ENCODE results near the gene ATM.
A peak's percentile ranks its signal among the peaks of the same experiment; 100 is the strongest.

Gene ATM, protein sequence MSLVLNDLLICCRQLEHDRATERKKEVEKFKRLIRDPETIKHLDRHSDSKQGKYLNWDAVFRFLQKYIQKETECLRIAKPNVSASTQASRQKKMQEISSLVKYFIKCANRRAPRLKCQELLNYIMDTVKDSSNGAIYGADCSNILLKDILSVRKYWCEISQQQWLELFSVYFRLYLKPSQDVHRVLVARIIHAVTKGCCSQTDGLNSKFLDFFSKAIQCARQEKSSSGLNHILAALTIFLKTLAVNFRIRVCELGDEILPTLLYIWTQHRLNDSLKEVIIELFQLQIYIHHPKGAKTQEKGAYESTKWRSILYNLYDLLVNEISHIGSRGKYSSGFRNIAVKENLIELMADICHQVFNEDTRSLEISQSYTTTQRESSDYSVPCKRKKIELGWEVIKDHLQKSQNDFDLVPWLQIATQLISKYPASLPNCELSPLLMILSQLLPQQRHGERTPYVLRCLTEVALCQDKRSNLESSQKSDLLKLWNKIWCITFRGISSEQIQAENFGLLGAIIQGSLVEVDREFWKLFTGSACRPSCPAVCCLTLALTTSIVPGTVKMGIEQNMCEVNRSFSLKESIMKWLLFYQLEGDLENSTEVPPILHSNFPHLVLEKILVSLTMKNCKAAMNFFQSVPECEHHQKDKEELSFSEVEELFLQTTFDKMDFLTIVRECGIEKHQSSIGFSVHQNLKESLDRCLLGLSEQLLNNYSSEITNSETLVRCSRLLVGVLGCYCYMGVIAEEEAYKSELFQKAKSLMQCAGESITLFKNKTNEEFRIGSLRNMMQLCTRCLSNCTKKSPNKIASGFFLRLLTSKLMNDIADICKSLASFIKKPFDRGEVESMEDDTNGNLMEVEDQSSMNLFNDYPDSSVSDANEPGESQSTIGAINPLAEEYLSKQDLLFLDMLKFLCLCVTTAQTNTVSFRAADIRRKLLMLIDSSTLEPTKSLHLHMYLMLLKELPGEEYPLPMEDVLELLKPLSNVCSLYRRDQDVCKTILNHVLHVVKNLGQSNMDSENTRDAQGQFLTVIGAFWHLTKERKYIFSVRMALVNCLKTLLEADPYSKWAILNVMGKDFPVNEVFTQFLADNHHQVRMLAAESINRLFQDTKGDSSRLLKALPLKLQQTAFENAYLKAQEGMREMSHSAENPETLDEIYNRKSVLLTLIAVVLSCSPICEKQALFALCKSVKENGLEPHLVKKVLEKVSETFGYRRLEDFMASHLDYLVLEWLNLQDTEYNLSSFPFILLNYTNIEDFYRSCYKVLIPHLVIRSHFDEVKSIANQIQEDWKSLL (N-terminal part only)

DNA sequence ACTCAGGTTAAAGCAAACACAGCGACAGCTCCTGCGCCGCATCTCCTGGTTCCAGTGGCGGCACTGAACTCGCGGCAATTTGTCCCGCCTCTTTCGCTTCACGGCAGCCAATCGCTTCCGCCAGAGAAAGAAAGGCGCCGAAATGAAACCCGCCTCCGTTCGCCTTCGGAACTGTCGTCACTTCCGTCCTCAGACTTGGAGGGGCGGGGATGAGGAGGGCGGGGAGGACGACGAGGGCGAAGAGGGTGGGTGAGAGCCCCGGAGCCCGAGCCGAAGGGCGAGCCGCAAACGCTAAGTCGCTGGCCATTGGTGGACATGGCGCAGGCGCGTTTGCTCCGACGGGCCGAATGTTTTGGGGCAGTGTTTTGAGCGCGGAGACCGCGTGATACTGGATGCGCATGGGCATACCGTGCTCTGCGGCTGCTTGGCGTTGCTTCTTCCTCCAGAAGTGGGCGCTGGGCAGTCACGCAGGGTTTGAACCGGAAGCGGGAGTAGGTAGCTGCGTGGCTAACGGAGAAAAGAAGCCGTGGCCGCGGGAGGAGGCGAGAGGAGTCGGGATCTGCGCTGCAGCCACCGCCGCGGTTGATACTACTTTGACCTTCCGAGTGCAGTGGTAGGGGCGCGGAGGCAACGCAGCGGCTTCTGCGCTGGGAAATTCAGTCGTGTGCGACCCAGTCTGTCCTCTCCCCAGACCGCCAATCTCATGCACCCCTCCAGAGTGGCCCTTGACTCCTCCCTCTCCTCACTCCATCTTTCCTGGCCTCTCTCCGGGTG is at the start of gene ATM, which contains the start of gene NPAT:
Gene ATM, plus strand, starts transcription at position 494 of the 774 bp plus-strand sequence. CDS start 4,558 bp downstream, outside the sequence.
Gene NPAT, minus strand, starts transcription at position 65 of the 774 bp plus-strand sequence. CDS start 102 bp downstream, outside the sequence.
- peak; percentile 100 for DNase-seq (ENCODE audit: low read depth, low spot score)

DNA sequence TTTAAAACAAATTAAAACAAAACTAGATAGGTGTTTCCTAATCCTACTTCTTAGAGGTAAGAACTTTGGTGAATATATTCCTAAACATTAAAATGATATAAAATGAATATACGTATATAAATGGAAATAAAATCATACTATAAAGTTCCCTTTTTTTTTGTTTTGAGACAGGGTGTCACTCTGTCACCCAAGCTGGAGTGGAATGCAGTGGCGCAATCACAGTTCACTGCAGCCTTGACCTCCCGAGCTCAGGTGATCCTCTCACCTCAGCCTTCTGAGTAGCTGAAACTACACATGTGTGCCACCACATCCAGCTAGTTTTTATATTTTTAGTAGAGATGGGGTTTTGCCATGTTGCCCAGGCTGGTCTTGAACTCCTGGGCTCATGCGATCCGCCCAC is 45.3 kb upstream of the ATM start:
- DNase-seq (ENCODE audit: low read depth, low spot score) = no peak

DNA sequence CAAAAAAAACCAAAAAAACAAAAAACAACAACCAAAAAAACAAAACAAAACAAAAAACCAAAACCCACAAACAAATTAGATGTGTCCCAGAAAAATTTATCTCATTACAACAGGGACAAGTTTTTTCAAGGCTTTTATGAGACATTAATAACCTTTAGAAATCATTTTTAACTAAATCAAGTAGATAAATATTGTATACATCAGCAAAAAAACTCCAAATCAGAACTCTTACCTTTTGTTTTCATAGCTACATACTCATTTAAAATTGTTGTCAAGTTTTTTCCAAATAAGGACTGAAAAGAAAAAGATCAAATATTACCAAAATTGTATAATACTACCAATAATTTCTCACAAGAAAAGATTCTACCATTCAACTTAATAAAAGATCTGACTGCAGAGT is 29.1 kb upstream of the ATM start:
- no peak for DNase-seq (ENCODE audit: low read depth, low spot score)

DNA sequence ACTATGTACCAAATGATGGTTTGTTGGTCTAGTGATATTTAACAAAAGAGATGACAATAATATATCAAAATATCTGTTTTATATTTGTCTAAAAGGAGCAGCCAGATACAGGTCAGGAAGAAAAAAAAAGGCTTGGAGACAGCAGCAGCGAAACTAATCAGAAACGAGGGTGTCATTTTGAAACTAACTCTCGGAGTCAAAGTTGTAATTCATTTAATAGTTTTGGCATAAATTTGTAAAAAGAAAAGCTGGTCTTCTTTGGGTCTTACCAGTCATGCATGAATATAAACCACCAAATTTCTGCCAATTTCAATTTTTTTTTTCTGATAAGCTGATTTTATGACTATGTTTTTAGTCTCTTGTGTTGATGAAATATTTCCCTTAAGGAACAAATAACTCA is 26.0 kb upstream of the ATM start:
- DNase-seq (ENCODE audit: low read depth, low spot score) = no peak

DNA sequence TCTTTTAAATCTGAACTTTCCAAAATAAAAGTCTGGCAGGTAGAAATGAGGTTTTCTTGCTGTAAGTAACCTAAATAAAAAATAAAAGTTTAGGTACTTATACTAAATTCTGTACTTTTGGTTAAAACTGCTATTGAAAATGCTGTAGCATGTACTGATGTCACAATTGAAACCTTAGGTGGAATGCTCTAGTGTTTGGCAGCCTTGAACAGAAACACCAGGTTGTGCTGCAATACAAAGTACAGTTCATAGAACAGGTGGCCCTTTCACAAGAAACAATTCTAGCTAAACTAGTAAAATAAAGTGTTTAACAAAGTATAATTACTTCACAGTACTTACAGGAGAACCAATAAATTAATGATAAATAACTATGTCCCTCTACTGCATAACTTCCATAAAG is 25.5 kb upstream of the ATM start:
- no peak for DNase-seq (ENCODE audit: low read depth, low spot score)

DNA sequence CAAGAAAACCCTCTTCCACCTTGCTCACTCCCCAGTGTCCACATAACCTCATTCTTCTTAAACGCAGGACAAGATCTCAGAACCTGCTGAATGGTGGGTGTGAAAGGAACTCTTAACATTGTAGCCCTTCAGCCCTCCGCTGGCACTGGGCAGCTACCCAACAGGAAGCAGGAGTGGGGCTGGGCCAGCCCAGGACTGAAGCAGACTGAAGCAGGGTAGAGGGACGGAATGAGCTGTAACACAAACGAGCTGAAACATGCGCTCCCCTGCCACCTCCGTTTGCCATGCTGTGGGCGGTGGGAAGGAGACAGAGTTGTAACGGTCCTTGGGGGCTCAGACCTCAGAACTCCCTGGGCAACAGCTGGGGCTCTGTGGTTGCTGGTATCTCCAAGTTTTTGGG is 24.0 kb upstream of the ATM start:
- no peak for DNase-seq (ENCODE audit: low read depth, low spot score)

DNA sequence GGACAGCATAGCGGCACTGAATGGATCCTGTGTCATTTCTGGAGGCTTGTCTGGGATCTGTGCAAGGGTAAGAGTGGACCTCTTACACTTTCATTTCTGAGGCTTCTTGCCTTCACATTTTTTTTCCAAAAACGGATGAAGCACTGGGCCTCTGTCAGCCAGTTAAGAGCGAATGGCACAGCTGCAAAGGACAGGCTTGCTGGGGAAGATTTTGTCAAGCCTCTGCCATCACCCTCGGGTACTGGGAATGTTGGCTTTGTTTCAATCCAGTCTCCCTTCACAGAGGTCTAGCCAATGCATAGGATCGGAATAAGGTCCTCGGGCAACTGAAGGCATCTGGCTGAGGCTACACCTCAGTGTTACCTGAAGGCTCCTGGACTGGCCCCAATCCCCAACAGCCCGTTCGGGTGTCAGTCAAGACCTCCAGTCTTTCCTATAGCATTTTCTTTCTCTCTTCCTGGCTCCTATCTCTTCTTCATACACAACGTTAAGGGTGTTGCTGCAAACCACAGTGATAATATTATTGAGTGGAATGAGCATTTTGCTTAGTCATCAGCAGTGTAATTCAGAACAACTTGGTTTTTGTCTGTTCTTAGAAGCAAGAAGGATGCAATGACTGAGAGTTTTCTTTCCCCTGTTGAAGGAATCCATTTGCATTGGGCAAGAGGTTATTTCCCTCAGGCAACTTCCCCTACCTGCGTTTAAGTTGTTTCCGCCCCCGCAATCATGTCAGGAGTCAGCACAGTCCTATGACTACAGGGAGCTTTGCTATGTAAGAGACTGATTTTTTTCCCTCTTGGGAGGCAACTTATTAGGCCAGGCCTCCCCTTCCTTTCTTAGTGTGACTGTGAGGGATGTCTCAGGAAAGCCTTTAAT is 23.2 kb upstream of the ATM start:
- peak; percentile 77 for DNase-seq (ENCODE audit: low read depth, low spot score)

DNA sequence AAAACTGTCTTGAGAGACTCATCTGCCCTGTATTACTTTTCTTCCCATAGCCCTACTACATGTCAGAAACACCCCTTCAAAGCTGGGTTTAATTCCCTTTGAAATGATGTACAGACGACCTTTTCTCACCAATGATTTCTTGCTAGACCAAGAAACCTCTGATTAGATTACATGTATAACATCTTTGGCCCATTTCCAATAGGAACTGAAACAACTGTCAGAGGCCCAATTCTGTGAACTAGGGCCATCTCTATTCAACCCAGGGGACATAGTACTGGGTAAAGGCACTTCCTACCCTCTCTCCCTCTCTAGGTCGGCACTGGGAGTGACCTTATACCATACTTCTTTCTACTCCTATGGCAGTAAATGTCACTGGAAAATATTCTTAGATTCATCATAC is 19.8 kb upstream of the ATM start:
- no peak for DNase-seq (ENCODE audit: low read depth, low spot score)

DNA sequence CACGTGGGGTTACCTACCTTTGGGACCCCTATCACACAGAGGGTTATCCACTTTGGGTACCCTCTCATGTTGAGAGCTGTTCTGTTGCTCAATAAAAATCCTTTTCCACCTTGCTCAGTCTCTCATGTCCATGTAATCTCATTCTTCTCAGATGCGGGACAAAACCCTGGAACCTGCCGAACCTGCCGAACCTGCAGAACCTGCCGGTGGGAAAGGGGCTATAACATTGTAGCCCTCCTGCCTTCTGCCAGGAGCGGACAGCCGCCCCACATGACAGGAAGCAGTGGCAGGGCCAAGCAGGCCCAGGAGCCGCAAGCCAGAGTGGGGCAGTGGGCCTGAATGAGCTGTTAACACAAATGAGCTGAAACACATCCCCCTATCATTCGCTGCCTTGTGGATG is 18.5 kb upstream of the ATM start:
- no peak for DNase-seq (ENCODE audit: low read depth, low spot score)

DNA sequence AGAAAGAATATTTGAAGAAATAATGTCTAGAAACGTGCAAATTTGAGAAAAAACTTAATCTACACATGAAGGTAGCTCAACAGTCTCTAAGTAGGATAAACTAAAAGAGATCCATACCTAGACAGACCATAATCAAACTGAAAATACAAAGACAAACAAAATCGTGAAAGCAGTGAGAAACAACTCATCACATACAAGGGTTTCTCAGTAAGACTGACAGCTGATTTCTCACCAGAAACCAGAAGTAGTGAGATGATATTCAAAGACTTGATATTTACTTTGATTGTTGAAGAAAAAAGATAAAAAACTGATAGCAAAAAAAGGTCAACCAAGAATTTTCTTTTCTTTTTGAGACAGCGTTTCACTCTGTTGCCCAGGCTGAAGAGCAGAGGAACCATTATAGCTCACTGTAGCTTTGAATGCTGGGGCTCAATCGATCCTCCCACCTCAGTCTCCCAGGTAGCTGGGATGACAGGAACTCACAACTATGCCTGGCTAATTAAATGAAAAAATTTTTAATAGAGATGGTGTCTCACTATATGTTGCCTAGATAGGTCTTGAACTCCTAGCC is 17.9 kb upstream of the ATM start:
- no peak for DNase-seq (ENCODE audit: low read depth, low spot score)

DNA sequence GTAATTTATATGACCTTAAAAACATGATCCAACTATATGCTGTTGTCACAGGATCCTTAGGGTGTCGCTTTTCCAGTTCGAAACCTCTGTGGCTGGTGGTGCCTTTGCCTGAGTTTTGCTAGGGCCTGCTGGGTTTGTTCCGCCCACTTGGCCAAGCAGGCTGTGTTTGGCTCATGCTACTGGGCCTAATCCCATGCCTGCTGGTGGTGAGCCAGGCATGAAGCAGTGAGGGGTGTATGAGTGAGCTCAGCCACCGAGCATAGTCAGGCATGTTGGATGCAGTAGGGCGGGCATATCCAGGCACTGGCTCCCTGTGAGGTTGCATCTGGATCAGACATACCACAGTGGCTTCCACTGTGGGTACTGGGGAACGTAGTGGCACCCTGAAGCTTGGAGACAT is 16.7 kb upstream of the ATM start:
- DNase-seq (ENCODE audit: low read depth, low spot score) = no peak

DNA sequence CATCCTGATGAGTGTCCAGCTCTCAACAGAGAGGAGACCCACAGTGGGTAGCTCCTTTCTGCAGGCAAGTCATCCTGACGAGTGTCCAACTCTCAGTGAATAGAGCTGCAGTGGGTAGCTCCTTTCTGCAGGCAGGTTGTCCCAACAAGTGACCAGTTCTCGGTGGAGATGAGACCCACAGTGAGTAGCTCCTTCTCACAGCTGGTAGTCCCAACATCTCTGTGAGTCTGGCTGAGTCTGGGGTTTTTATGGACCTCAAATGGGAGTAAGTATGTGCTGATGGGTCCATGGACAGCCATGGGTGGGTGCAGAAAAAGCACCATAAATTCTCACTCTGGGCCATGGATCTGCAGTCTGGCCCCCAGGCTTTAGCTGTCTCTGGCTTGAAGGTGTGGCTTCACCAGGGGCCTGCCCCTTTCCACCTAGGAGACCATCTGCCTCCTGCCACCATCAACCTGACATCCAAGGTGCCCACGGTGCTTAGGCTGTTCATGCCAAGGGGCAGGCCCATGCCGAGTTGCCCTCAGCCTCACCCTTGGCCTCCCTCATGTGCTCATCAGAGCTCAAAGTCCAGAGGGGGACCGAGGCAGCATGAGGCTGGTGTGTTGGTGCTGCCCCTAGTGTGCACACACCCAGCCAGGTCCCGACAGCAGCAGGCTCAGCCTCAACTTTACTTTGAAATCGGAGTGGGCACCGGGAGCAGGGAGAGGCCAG is 15.7 kb upstream of the ATM start:
- no peak for DNase-seq (ENCODE audit: low read depth, low spot score)

DNA sequence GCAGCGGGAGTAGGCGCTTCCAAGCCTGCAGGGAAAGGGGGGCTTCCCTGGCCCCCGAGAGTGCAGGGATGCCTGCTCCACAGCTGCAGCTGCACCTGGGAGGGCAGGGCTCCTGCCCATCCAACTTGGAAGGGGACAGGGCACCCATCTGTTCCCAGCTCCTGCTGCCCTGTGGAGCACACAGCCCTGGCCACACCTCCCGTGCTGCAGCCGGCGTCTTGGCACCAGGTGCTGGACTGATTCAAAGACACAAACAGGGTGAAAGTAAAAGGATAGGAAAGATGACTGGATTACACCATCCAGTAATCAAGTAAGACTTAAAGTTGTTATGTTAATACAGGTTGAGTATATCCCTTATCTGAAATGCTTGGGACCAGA is 15.2 kb upstream of the ATM start:
- DNase-seq (ENCODE audit: low read depth, low spot score) = no peak

DNA sequence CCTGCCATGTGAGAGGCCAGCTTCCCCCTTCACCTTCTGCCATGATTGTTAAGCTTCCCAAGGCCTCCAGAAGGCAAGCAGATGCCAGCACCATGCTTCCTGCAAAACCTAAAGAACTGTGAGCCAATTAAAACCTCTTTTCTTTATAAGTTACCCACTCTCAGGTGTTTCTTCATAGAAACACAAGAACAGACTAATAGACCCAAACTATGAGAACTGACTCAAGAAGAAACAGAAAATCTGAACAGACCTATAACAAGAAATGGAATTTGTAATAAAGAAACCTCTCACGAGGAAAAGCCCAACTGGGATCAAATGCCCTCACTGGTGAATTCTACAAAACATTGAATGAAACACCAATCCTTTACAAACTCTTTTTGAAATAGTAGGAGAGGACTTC is 12.4 kb upstream of the ATM start:
- DNase-seq (ENCODE audit: low read depth, low spot score) = no peak

DNA sequence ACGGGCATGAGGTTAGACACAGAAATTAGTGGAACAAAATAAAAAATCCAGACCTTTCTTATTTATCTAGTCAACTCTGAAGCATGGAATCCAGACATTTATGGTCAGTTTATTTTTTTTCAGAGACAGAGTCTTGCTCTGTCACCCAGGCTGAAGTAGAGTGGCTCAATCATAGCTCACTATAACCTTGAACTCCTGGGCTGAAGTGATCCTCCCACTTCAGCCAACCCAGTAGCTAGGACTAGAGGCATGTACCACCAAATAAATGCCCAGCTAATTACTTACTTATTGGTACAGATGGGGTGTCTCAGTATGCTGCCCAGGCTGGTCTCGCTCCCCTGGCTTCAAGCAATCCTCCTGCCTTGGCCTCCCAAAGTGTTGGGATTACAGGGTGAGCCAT is 9.1 kb upstream of the ATM start:
- DNase-seq (ENCODE audit: low read depth, low spot score) = no peak

DNA sequence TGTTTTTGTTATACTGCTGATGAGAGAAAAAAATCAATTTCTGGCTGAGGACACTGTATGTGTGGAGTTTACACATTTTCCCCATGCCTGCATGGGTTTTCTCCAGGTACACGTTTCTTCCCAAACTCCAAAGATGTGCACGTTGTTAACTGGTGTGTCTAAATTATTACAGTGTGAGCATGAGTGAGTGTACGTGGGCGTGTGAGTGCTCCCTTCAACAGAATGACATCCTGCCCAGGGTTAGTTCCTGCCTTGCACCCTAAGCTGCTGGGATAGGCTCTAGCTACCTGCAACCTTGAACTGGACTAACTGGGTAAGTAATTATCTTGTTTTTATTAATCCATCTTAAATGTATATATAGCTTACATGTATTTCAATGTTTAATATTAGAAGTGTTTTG is 5.9 kb upstream of the ATM start:
- no peak for DNase-seq (ENCODE audit: low read depth, low spot score)

DNA sequence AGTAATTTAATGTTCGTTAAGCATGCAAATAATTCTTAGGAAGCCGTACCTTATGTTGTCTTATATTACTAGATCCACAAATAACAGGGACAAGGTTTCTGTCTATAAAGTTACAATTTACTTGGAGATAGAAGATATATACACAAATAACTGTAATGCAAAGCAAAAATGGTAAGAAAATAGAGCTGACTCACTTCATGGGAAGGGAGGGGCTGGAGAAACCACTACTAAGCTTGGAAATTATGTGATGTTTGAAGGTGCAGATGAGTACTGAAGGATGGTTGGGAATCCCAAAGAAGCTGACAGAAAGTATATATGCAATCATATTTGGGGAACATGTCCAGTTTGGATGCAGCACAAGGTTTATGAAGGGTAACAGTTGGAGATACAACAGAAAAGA is 4.4 kb upstream of the ATM start:
- DNase-seq (ENCODE audit: low read depth, low spot score) = no peak

DNA sequence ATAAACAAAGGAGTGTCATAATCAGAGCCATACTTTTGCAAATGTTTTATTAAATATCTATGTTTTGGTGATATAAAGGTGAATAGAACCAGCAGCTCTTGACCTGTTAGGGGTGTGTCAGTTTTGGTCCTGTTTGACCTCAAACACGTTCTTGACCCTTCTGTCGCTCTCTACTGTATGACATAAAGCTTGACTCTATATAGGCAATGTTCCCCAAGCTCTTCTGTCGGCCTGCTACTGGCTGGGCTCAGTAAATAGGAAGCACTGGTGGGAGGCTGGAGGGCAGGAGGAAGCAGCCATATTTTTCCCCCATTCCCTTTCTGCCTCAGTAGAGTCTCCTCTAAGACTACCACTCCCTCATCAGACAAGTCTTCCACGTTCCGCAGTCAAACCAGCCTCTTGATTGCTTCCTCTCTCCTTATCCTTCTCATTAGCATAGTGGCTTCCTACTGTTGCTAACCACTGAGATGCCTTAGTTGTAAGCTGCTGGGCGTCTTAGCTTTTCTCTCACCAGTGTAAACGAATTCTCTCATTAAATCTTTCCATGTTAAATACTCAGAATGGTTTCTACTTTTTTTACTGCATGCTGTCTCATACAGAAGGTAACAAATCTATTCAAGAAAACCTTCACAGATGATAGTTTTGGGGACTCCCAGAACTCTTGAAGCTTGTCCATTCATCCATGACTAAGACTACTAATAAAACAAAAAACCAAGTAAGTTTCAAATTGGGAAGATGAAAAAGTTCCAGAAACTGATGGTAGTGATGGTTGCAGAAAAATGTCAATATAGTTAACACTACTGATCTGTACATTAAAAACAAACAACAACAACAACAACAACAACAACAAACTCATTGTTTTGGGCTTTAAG is 3.7 kb upstream of the ATM start:
- no peak for DNase-seq (ENCODE audit: low read depth, low spot score)
